ENCODE measurements around the gene CCDC9B. TPM values are rescaled to one million over a fixed set of nuclear protein-coding genes. Genes with fewer than 3 reads are reported as not detected.

Gene CCDC9B
- total RNA-seq, 1 experiment from 2014 or later, result 1.4 TPM

GRCh38 chr15:40323239-40323952, 17.3 kb downstream of the CCDC9B start, which contains the start of gene INAFM2 (continued):
- TF ChIP-seq, protein P1, sequence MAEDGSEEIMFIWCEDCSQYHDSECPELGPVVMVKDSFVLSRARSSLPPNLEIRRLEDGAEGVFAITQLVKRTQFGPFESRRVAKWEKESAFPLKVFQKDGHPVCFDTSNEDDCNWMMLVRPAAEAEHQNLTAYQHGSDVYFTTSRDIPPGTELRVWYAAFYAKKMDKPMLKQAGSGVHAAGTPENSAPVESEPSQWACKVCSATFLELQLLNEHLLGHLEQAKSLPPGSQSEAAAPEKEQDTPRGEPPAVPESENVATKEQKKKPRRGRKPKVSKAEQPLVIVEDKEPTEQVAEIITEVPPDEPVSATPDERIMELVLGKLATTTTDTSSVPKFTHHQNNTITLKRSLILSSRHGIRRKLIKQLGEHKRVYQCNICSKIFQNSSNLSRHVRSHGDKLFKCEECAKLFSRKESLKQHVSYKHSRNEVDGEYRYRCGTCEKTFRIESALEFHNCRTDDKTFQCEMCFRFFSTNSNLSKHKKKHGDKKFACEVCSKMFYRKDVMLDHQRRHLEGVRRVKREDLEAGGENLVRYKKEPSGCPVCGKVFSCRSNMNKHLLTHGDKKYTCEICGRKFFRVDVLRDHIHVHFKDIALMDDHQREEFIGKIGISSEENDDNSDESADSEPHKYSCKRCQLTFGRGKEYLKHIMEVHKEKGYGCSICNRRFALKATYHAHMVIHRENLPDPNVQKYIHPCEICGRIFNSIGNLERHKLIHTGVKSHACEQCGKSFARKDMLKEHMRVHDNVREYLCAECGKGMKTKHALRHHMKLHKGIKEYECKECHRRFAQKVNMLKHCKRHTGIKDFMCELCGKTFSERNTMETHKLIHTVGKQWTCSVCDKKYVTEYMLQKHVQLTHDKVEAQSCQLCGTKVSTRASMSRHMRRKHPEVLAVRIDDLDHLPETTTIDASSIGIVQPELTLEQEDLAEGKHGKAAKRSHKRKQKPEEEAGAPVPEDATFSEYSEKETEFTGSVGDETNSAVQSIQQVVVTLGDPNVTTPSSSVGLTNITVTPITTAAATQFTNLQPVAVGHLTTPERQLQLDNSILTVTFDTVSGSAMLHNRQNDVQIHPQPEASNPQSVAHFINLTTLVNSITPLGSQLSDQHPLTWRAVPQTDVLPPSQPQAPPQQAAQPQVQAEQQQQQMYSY (CRISPR knock-in tag; IDR thresholded peaks at IDR 0.05), result peak; percentile 41; the same call in 1 of the 2 replicates
- no peak for TF ChIP-seq NFATC4 (CRISPR knock-in tag; IDR thresholded peaks at IDR 0.05)
- no peak for TF ChIP-seq JUN (CRISPR knock-in tag; IDR thresholded peaks at IDR 0.05)
- TF ChIP-seq USF1 (CRISPR knock-in tag; IDR thresholded peaks at IDR 0.05), result peak; percentile 58; the same call in 1 of the 2 replicates
- TF ChIP-seq PRRX2 (CRISPR knock-in tag; IDR thresholded peaks at IDR 0.05), result no peak
- TF ChIP-seq RELA (CRISPR knock-in tag; IDR thresholded peaks at IDR 0.05; ENCODE audit: borderline replicate concordance), result no peak; the same call in 1 of the 2 replicates
- TF ChIP-seq ERG (CRISPR knock-in tag; IDR thresholded peaks at IDR 0.05), result no peak
- no peak for TF ChIP-seq ZNF281 (CRISPR knock-in tag; IDR thresholded peaks at IDR 0.05)
- TF ChIP-seq TEAD1 (CRISPR knock-in tag; IDR thresholded peaks at IDR 0.05), result peak; percentile 87
- 0 out of 2 replicates have a peak, but pooled peaks have one; percentile 57 for TF ChIP-seq ZNF232 (CRISPR knock-in tag; IDR thresholded peaks at IDR 0.05)
- TF ChIP-seq TCF7 (CRISPR knock-in tag; IDR thresholded peaks at IDR 0.05; ENCODE audit: low read depth), result 0 out of 2 replicates have a peak, but pooled peaks have one; percentile 41
- peak; percentile 7; the same call in 1 of the 2 replicates for TF ChIP-seq ZNF423 (CRISPR knock-in tag; IDR thresholded peaks at IDR 0.05)

DNA sequence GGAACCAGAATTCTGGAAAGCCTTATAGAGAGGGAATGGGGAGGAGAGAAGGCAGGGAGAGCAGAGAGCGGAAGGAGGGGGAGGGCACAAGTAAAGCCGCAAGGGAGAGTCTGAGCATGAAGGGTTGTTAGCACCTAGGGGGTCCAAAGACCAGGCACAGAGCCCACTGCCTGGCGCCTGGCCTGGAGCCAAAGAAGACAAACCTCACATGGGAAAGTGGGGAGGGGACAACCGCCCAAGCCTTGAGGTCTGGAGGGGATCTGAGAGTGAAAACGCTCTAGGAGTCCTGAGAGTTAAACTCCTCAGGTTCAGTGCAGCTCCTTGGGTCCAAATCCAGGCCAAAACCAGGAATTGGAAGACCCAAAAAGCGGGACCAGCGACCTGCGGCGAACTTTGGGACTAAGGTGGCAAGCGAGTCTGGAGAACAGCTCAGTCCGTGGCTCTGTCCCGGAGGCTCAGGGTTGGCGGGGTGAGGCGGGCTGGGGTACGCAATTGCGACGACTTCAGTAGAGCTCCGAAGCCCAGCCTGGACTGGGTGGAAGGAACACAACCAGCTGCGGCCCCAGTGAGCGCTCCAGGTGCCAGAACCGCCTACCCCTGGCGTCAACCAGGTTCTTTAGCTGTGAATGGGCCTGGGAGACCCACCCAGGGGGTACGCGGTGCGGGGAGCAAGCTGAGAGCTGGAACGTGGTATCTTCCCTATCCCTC, 18.1 kb downstream of the CCDC9B start:
- ChIA-PET CTCF (interaction anchor here (0.5 to 17.8 kb wide), 43 partner anchors 8 to 788 kb away, joined by 3 to 690 read pairs (median 4); partner anchors contain the start of genes BAHD1, CCDC32, CCDC9B and IVD), POLR2A (interaction anchor here (0.6 to 1.1 kb wide), 8 partner anchors 14 to 246 kb away, joined by 3 to 10 read pairs (median 4); partner anchors contain the start of gene BAHD1)
- Mint-ChIP-seq H3K9me3 (peaks cover 4% of the 10 kb centered on the region; the same call in 1 of the 2 replicates), H3K27ac (no peak overlapping the region), H3K36me3 (peaks cover 2% of the 10 kb centered on the region; the same call in 1 of the 2 replicates), H3K27me3 (ENCODE audit: low read depth) (peaks cover 25% of the 10 kb centered on the region), H3K4me3 (peak overlapping the region; percentile 68), H3K4me1 (peaks cover 55% of the 10 kb centered on the region)
- DNase-seq (ENCODE audit: low spot score) (no peak), ATAC-seq (peak; percentile 5)
- TF ChIP-seq MAX (CRISPR knock-in tag; IDR thresholded peaks at IDR 0.05) (no peak), RELA (CRISPR knock-in tag; IDR thresholded peaks at IDR 0.05; ENCODE audit: borderline replicate concordance) (no peak), ERG (CRISPR knock-in tag; IDR thresholded peaks at IDR 0.05) (no peak), JUN (CRISPR knock-in tag; IDR thresholded peaks at IDR 0.05) (no peak), ZNF671 (CRISPR knock-in tag; IDR thresholded peaks at IDR 0.05) (no peak), ZNF121 (CRISPR knock-in tag; IDR thresholded peaks at IDR 0.05) (no peak), ZNF263 (CRISPR knock-in tag; IDR thresholded peaks at IDR 0.05; ENCODE audit: low read depth) (no peak), NR3C1 (CRISPR knock-in tag; conservative IDR thresholded peaks at IDR 0.05; ENCODE audit: low read depth) (no peak), USF2 (CRISPR knock-in tag; IDR thresholded peaks at IDR 0.05) (no peak)
- TF ChIP-seq, protein P2, sequence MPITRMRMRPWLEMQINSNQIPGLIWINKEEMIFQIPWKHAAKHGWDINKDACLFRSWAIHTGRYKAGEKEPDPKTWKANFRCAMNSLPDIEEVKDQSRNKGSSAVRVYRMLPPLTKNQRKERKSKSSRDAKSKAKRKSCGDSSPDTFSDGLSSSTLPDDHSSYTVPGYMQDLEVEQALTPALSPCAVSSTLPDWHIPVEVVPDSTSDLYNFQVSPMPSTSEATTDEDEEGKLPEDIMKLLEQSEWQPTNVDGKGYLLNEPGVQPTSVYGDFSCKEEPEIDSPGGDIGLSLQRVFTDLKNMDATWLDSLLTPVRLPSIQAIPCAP (CRISPR knock-in tag; IDR thresholded peaks at IDR 0.05), result no peak
- TF ChIP-seq, protein P3, sequence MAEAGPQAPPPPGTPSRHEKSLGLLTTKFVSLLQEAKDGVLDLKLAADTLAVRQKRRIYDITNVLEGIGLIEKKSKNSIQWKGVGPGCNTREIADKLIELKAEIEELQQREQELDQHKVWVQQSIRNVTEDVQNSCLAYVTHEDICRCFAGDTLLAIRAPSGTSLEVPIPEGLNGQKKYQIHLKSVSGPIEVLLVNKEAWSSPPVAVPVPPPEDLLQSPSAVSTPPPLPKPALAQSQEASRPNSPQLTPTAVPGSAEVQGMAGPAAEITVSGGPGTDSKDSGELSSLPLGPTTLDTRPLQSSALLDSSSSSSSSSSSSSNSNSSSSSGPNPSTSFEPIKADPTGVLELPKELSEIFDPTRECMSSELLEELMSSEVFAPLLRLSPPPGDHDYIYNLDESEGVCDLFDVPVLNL (CRISPR knock-in tag; IDR thresholded peaks at IDR 0.05; ENCODE audit: borderline replicate concordance, low read depth), result no peak

All from WTC11 (cell line).